VCaP (cell line): ENCODE results near the gene GRIN2D.

ENCODE experiments used
- H3K27ac ChIP-seq: fragments of 450-650 bp; 2 replicates; pipeline ENCODE4 v1.5.1; 2017
- CTCF ChIP-seq: fragments of 450-650 bp; conservative IDR thresholded peaks from 2 replicates; pipeline ENCODE4 v1.5.1; 2017; ENCODE audit warnings: mild to moderate bottlenecking, moderate library complexity

Gene GRIN2D

DNA sequence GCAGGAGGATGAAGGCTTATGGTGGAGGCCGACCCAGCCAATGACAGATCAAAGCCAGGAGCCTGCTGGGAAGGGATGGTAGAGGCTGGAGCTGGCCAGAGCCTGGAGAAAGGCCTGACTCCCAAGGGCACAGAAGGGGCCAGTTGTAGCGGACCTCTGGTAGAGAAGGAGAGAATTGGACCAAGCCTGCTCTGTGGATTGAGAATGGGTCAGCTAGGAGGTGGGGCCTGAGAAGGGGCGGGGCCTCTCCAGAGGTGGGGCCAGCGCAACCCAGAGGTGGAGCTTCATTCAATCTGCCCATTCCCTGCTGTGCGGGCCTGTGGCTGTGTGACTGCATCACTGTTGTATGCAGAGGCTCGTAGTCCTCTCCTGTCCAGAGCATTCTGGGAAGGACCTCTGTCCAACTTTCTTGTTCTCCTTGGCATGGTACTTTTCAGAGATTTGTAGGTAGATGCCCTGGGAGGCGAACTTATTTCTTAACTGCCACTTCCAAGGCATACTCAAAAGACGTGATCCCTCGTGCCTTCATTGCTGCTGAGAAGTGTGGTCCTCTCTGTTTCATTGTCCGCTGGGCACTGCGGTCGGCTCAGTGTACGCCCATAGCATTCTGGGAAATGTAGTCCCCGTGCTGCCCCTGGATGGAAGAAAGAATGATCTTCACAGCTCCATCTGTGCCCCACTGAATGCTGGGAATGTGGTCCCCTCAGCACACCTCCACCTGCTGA is 6.7 kb downstream of the GRIN2D start:
- TF ChIP-seq CTCF, result no peak
- no peak overlapping the region for H3K27ac ChIP-seq

DNA sequence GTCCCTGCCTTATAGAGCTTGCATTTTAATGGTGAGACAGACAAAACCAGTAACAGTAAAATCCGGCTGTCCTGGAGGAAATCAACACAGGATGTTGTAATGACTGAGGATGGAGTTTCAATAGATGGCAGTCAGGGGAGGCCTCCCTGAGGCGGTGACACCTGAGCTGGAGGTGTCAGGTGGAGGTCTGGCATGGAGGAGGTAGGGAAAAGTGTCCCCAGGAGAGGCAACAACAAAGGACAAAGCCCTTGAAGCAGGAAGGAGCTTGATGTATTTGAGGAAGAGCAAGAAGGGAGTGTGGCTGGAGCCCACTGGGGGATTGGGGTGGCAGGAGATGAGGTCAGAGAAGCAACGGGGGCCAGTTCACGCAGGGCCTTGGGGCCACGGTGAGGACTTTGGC is 7.8 kb downstream of the GRIN2D start:
- H3K27ac ChIP-seq, result no peak overlapping the region
- TF ChIP-seq CTCF, result no peak

DNA sequence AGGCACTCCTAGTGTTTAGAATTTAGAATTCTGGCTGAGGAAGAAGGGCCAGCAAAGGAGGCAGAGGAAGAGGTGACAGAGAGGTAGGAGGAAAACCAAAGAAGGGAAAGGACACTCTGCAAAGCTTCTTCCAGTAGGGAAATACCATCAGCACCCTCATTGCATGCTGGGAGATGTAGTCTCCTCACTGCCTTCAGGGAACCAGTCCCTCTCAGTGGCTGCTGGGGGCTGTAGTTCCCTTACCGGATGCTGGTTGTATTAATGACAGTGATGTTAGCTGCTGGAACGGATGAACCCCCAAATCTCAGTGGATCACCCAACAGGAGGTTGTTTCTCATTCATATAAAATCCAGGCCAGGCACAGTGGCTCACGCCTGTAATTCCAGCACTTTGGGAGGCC is 10.1 kb downstream of the GRIN2D start:
- no peak overlapping the region for H3K27ac ChIP-seq
- TF ChIP-seq CTCF, result no peak

GRCh38 chr19:48405010-48405659 is 11.7 kb downstream of the GRIN2D start:
- TF ChIP-seq CTCF, result no peak
- H3K27ac ChIP-seq, result no peak overlapping the region

DNA sequence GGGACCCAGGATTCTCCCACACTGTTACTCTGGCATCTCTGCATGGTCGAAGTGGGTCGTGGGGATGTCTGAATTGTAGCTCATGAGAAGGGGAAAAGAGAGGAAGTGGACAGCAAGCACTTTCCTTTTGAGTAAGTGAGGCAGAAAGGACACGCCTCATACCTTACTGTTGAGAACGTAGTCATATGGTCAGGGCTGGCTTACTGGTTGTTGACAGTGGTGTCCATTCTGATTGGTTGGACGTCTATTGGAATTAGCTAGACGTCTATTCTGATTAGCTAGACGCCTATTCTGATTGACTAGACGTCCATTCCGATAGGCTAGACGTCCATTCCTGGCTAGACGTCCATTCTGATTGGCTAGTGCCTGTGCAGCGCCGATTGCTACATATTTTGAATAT is 12.4 kb downstream of the GRIN2D start:
- no peak for TF ChIP-seq CTCF
- no peak overlapping the region for H3K27ac ChIP-seq

DNA sequence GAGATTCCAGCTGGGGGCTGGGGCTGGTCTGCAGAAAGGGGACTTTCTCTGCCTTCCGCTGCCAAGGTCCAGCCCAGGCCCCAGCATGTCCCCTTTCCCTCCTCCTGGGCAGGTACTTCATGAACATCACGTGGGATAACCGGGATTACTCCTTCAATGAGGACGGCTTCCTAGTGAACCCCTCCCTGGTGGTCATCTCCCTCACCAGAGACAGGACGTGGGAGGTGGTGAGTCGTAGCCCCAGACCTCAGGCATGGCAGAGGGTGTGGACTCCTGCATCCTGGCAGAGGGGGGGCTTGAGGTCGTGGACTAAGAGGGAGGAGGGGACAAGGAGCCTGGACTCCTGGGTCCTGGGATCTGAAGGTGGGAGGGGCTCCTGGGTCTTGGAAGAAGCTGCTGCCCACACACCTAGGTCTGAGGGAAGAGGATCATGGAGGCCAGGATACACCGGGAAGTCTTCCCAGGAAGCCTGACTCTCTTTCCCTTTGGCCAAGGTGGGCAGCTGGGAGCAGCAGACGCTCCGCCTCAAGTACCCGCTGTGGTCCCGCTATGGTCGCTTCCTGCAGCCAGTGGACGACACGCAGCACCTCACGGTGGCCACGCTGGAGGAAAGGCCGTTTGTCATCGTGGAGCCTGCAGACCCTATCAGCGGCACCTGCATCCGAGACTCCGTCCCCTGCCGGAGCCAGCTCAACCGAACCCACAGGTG is 20.6 kb downstream of the GRIN2D start:
- H3K27ac ChIP-seq, result no peak overlapping the region
- no peak for TF ChIP-seq CTCF

DNA sequence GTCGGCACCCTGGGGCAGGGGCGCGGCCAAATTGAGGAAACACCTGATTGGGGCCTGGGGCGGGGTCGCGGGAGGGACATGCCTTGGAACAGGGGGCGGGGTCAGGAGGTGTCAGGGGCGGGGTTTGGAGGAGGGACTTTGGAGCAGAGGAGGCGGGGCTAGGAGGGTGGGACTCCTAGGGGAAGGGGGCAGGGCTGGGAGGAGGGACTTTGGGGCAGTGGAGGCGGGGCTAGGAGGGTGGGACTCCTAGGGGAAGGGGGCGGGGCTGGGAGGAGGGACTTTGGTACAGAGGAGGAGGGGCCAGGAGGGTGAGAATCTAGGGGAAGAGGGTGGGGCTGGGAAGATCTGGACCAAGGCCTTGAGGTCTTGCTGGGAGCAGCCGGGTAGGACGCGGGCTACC is 21.9 kb downstream of the GRIN2D start:
- H3K27ac ChIP-seq, result no peak overlapping the region
- no peak for TF ChIP-seq CTCF
